ENCODE data around the gene FBXO36. TPM values are rescaled to one million over a fixed set of nuclear protein-coding genes. Genes with fewer than 3 reads are reported as not detected.

FBXO36 gene
- total RNA-seq, 4 donors from 2014 or later: 4.7 to 17.9 (median 11.3) TPM

DNA sequence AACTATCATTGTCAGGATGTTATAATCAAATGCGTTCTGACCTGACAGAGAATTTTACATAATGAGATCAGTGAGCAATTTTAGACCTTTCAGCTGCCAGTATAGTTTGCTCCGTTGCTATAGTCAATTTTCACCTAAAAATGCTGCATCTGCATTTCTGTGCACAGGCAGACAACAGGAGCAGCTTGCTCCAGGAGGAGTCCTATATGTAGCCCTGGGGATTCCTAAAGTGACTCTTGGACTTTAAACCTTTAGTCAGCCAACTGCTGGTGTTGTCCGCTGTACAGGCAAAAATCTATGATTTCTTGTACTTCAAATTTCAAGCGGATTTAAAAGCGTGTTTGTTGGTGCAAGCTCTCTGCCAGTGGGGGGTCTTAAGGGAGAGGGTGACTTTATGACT lies 120.7 kb downstream of the FBXO36 start:
- WGBS, 2 donors: 96 to 97% methylated on average over 5 of the region's 5 CpGs
- H3K4me1 ChIP-seq: no peaks in the 10 kb centered on the region
- no peak overlapping the region for H3K4me3 ChIP-seq (replicated peaks in 1 of 3)
- H3K36me3 ChIP-seq: no peaks in the 10 kb centered on the region
- intact Hi-C loops (cut with DNase I): no loop called here
- no peak for DNase-seq
- TF ChIP-seq, protein P1, sequence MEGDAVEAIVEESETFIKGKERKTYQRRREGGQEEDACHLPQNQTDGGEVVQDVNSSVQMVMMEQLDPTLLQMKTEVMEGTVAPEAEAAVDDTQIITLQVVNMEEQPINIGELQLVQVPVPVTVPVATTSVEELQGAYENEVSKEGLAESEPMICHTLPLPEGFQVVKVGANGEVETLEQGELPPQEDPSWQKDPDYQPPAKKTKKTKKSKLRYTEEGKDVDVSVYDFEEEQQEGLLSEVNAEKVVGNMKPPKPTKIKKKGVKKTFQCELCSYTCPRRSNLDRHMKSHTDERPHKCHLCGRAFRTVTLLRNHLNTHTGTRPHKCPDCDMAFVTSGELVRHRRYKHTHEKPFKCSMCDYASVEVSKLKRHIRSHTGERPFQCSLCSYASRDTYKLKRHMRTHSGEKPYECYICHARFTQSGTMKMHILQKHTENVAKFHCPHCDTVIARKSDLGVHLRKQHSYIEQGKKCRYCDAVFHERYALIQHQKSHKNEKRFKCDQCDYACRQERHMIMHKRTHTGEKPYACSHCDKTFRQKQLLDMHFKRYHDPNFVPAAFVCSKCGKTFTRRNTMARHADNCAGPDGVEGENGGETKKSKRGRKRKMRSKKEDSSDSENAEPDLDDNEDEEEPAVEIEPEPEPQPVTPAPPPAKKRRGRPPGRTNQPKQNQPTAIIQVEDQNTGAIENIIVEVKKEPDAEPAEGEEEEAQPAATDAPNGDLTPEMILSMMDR (IDR thresholded peaks at IDR 0.05): no peak
- TF ChIP-seq POLR2A (IDR thresholded peaks at IDR 0.05): no peak
- H3K27me3 ChIP-seq: no peaks in the 10 kb centered on the region
- H3K27ac ChIP-seq: no peak overlapping the region
- no peaks in the 10 kb centered on the region for H3K9me3 ChIP-seq

DNA sequence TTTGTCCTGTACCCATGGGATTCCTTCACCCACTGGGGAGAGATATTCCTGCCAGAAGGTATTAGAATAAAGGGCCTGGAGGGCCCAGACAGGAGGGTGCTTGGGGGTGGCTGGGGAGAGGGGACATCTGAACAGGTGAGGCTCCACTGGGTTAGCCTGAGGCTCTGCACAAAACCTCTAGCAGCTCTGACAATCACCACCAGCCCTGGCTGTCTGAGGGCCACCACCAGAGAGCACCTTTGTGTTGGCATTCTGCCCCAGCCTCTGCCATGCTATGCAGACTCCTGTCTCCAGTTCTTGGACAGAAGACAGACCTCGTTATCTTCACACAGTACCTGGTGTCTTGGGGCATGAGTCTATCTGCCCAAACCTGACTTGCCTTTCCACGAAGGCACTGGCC lies 121.2 kb downstream of the FBXO36 start:
- Histone ChIP-seq H3K4me1 (no peaks in the 10 kb centered on the region), H3K27me3 (no peaks in the 10 kb centered on the region), H3K27ac (no peak overlapping the region), H3K36me3 (no peaks in the 10 kb centered on the region), H3K9me3 (no peaks in the 10 kb centered on the region), H3K4me3 (replicated peaks in 1 of 3) (no peak overlapping the region)
- TF ChIP-seq POLR2A (IDR thresholded peaks at IDR 0.05): no peak
- TF ChIP-seq, protein P1 (IDR thresholded peaks at IDR 0.05): no peak
- intact Hi-C loops (cut with DNase I): no loop called here
- 86 to 96% methylated on average over 2 of the region's 2 CpGs for WGBS, 2 donors
- no peak for DNase-seq

DNA sequence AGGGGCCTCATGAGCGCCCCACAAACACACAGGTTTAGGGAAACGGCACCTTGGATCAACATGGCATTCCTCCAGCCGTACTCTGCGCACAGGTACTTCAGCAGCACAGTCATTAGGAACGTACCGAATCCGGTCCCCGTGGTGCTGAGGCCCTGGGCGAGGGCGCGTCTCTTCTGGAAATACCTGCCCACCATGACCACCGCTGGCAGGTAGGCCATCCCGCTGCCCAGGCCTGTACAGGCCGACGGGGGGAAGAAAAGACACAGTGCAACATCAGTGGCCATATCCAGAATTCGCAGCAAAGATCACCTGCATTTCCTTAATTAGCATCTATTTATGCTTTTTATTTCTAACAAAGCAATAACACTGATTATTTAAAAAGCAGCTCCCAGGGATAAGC lies 124.2 kb downstream of the FBXO36 start:
- H3K27me3 ChIP-seq: no peaks in the 10 kb centered on the region
- DNase-seq: no peak
- H3K4me3 ChIP-seq (replicated peaks in 1 of 3): no peak overlapping the region
- no peaks in the 10 kb centered on the region for H3K4me1 ChIP-seq
- 97 to 99% methylated on average over 16 of the region's 16 CpGs for WGBS, 2 donors
- H3K9me3 ChIP-seq: no peaks in the 10 kb centered on the region
- H3K27ac ChIP-seq: no peak overlapping the region
- intact Hi-C loops (cut with DNase I): no loop called here
- no peaks in the 10 kb centered on the region for H3K36me3 ChIP-seq
- TF ChIP-seq POLR2A (IDR thresholded peaks at IDR 0.05): no peak
- TF ChIP-seq, protein P1 (IDR thresholded peaks at IDR 0.05): no peak

DNA sequence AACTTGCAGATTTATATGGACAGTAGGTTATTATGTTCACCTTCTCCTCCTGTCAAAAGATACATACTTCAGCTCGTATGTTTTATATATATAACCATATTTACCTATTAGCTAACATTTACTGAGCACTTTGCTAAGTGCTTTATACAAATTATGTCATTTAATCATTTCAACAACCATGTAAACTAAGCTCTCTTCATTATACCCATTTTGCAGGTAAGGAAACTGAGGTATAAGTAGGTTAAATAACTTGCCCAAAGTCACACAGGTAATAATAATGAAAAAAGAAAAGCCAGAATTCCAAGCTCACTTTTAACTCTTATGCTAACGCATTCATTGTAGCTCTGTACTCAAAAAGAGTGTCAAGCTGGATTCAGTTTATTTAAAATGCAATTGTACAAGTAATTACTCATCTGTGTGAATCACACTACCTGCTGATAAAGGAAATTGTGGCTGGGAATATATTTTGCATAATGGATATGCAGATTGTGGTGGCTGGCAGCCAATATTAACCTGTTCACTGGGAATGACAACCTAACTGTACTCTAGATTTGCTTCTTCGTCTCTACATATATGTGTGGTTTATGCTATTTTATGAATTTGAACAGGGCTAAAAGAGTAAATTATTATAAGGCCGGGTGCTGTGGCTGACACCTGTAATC lies 125.8 kb downstream of the FBXO36 start:
- no peak for DNase-seq
- intact Hi-C loops (cut with DNase I): no loop called here
- TF ChIP-seq, protein P1 (IDR thresholded peaks at IDR 0.05): no peak
- TF ChIP-seq POLR2A (IDR thresholded peaks at IDR 0.05): no peak
- Histone ChIP-seq H3K9me3 (no peaks in the 10 kb centered on the region), H3K4me1 (peaks cover 0 to 11% of the 10 kb centered on the region in 2 donors), H3K36me3 (no peaks in the 10 kb centered on the region), H3K27ac (no peak overlapping the region), H3K4me3 (replicated peaks in 1 of 3) (no peak overlapping the region), H3K27me3 (no peaks in the 10 kb centered on the region)
- WGBS, 2 donors: 94 to 95% methylated on average over 4 of the region's 4 CpGs

DNA sequence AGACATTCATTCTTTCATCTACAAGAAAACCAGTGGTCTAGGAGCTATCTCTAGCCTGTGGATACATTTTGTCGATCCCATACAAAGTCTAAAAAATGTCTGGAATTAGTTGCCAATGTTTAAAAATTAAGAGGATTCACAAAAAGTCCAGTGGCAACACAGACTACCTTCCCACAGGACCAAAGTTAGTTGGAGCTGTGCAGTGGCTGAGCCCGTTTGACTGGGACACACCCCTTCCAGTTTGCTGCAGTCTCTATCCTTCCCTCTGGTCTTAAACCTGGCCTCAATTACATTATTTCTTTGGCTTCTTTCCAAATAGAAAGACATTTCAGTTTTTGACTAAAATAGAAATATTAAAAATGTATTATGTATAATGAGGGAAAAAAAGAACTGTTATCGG lies 127.8 kb downstream of the FBXO36 start:
- H3K9me3 ChIP-seq: no peaks in the 10 kb centered on the region
- no peaks in the 10 kb centered on the region for H3K36me3 ChIP-seq
- peaks cover 8 to 21% of the 10 kb centered on the region in 2 donors for H3K4me1 ChIP-seq
- 82 to 84% methylated on average over 3 of the region's 3 CpGs for WGBS, 2 donors
- TF ChIP-seq POLR2A (IDR thresholded peaks at IDR 0.05): no peak
- TF ChIP-seq, protein P1 (IDR thresholded peaks at IDR 0.05): no peak
- intact Hi-C loops (cut with DNase I): no loop called here
- no peaks in the 10 kb centered on the region for H3K27me3 ChIP-seq
- no peak for DNase-seq
- H3K27ac ChIP-seq: no peak overlapping the region
- H3K4me3 ChIP-seq (replicated peaks in 1 of 3): no peak overlapping the region

Measured in thyroid gland (tissue), 4 donors.